Measurements from ENCODE around the gene PCNT.

PCNT gene

DNA sequence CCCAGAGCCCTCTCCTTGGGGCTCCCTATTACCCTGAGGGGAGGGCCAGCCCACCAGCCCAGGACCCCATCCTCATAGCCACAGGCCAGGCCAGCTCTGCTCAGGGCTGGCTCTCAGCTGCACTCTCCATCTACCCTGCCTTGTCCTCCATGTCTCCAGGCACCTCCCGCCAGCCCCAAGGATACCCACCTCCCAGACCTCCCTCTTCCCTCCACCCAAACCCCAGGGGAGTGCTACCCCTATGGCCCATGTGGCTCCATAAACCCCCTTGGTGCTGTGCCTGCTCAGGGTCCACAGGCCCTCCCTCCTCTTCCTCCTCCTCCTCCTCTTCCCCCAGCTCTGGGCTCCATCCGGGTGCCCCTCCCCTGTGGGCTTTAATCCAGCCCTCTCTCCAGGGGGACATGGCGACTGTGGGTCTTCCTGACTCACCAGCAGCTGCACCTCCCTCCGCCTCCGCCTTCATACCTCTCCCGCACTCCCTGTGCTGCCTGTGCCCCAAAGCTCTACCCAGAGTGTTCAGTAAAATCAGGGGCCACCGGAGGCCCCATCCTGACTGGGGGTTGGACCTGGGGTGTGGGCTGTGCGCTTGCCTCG, 28.7 kb upstream of the PCNT start (continued):
- TF ChIP-seq SP3 (tag by site-specific recombination; IDR thresholded peaks at IDR 0.05) = 0 out of 2 replicates have a peak, but pooled peaks have one; percentile 36
- TF ChIP-seq ZNF341 (tag by site-specific recombination; IDR thresholded peaks at IDR 0.05; ENCODE audit: low read depth) = peak; percentile 89
- TF ChIP-seq ZFHX2 (tag by site-specific recombination; conservative IDR thresholded peaks at IDR 0.05) = peak; percentile 78
- TF ChIP-seq, protein P1, sequence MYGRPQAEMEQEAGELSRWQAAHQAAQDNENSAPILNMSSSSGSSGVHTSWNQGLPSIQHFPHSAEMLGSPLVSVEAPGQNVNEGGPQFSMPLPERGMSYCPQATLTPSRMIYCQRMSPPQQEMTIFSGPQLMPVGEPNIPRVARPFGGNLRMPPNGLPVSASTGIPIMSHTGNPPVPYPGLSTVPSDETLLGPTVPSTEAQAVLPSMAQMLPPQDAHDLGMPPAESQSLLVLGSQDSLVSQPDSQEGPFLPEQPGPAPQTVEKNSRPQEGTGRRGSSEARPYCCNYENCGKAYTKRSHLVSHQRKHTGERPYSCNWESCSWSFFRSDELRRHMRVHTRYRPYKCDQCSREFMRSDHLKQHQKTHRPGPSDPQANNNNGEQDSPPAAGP (tag by site-specific recombination; IDR thresholded peaks at IDR 0.05) = 0 out of 2 replicates have a peak, but pooled peaks have one; percentile 71

DNA sequence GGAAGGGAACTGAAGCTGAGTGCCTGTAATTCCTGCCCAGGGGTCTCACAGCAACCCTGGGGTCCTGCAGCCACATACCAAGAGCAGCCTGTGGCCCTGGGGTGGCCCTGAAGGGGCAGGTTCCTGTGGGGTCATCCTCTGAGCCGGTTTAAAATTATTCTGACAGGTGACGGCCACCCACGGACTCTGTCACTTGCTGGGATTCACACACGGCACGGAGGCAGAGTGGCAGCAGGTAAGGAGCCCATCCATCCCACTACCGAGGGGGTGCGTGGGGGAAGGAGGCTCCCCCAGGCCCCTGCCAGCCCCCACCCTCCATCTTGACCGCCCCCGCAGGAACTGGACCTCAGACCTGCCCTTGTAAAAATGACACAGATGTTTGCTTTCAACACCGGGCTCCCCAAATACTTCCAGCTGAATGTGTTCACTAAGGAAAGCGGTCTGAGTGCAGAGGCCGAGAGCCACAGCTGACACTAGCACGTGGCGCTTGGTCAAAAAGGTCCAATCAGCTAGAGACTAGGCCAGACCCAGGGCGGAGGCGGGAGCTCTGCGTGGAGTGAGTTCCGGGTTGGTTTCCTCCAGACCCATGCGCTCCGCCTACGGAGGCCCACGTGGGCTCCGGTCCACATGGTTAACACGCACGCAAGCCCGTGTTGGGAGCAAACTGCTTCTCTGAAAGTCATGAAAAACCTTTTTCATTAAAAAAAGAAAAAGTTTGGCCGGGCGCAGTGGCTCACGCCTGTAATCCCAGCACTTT, 27.8 kb upstream of the PCNT start:
- no peaks in the 10 kb centered on the region; the same call in 1 of the 2 replicates for H3K4me1 ChIP-seq (ENCODE audit: control insufficient read depth, insufficient read depth, low read length)
- ChIA-PET CTCF (interaction anchor here (0.6 to 0.7 kb wide), 2 partner anchors 127 to 154 kb away, joined by 3 read pairs; no protein-coding TSS in a partner anchor), POLR2A (interaction anchor here (0.7 kb wide), 2 partner anchors 20 to 153 kb away, joined by 3 read pairs; no protein-coding TSS in a partner anchor)
- H3K36me3 ChIP-seq (ENCODE audit: control insufficient read depth in 2 of 2, insufficient read depth in 1 of 2, low read length in 2 of 2) = peaks cover 25 to 31% of the 10 kb centered on the region in 2 experiments
- no peak overlapping the region for H3K4me3 ChIP-seq (ENCODE audit: low read depth, low read length)
- H3K9me3 ChIP-seq (ENCODE audit: control insufficient read depth, insufficient read depth, low read depth, low read length) = no peaks in the 10 kb centered on the region
- no peak overlapping the region for H3K27ac ChIP-seq (ENCODE audit: extremely low read depth, low read depth, low read length)
- TF ChIP-seq, protein P2, sequence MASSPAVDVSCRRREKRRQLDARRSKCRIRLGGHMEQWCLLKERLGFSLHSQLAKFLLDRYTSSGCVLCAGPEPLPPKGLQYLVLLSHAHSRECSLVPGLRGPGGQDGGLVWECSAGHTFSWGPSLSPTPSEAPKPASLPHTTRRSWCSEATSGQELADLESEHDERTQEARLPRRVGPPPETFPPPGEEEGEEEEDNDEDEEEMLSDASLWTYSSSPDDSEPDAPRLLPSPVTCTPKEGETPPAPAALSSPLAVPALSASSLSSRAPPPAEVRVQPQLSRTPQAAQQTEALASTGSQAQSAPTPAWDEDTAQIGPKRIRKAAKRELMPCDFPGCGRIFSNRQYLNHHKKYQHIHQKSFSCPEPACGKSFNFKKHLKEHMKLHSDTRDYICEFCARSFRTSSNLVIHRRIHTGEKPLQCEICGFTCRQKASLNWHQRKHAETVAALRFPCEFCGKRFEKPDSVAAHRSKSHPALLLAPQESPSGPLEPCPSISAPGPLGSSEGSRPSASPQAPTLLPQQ (tag by site-specific recombination; IDR thresholded peaks at IDR 0.05) = no peak
- TF ChIP-seq ZSCAN16 (tag by site-specific recombination; IDR thresholded peaks at IDR 0.05) (no peak), ZFHX2 (tag by site-specific recombination; conservative IDR thresholded peaks at IDR 0.05) (peak; percentile 60), GLIS2 (tag by site-specific recombination; IDR thresholded peaks at IDR 0.05) (0 out of 2 replicates have a peak, but pooled peaks have one; percentile 11), YY2 (tag by site-specific recombination; IDR thresholded peaks at IDR 0.05) (no peak), ZBTB17 (tag by site-specific recombination; IDR thresholded peaks at IDR 0.05) (no peak), ZNF677 (tag by site-specific recombination; IDR thresholded peaks at IDR 0.05) (no peak), ZNF792 (tag by site-specific recombination; IDR thresholded peaks at IDR 0.05) (no peak), ZFP41 (tag by site-specific recombination; IDR thresholded peaks at IDR 0.05; ENCODE audit: borderline replicate concordance) (no peak), ZNF302 (tag by site-specific recombination; IDR thresholded peaks at IDR 0.05; ENCODE audit: low read depth) (no peak), ZNF23 (tag by site-specific recombination; IDR thresholded peaks at IDR 0.05; ENCODE audit: borderline replicate concordance) (no peak), ZNF211 (tag by site-specific recombination; IDR thresholded peaks at IDR 0.05; ENCODE audit: low read depth) (no peak), ZNF366 (tag by site-specific recombination; conservative IDR thresholded peaks at IDR 0.05) (no peak), OVOL3 (tag by site-specific recombination; IDR thresholded peaks at IDR 0.05) (no peak)
- TF ChIP-seq, protein P3, sequence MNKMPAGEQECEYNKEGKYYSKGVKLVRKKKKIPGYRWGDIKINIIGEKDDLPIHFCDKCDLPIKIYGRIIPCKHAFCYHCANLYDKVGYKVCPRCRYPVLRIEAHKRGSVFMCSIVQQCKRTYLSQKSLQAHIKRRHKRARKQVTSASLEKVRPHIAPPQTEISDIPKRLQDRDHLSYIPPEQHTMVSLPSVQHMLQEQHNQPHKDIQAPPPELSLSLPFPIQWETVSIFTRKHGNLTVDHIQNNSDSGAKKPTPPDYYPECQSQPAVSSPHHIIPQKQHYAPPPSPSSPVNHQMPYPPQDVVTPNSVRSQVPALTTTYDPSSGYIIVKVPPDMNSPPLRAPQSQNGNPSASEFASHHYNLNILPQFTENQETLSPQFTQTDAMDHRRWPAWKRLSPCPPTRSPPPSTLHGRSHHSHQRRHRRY (tag by site-specific recombination; IDR thresholded peaks at IDR 0.05) = no peak
- TF ChIP-seq, protein P4, sequence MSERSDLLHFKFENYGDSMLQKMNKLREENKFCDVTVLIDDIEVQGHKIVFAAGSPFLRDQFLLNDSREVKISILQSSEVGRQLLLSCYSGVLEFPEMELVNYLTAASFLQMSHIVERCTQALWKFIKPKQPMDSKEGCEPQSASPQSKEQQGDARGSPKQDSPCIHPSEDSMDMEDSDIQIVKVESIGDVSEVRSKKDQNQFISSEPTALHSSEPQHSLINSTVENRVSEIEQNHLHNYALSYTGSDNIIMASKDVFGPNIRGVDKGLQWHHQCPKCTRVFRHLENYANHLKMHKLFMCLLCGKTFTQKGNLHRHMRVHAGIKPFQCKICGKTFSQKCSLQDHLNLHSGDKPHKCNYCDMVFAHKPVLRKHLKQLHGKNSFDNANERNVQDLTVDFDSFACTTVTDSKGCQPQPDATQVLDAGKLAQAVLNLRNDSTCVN (tag by site-specific recombination; optimal IDR thresholded peaks at IDR 0.05) = no peak
- TF ChIP-seq, protein P5, sequence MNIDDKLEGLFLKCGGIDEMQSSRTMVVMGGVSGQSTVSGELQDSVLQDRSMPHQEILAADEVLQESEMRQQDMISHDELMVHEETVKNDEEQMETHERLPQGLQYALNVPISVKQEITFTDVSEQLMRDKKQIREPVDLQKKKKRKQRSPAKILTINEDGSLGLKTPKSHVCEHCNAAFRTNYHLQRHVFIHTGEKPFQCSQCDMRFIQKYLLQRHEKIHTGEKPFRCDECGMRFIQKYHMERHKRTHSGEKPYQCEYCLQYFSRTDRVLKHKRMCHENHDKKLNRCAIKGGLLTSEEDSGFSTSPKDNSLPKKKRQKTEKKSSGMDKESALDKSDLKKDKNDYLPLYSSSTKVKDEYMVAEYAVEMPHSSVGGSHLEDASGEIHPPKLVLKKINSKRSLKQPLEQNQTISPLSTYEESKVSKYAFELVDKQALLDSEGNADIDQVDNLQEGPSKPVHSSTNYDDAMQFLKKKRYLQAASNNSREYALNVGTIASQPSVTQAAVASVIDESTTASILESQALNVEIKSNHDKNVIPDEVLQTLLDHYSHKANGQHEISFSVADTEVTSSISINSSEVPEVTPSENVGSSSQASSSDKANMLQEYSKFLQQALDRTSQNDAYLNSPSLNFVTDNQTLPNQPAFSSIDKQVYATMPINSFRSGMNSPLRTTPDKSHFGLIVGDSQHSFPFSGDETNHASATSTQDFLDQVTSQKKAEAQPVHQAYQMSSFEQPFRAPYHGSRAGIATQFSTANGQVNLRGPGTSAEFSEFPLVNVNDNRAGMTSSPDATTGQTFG (tag by site-specific recombination; IDR thresholded peaks at IDR 0.05; ENCODE audit: borderline replicate concordance) = no peak
- TF ChIP-seq, protein P1 (tag by site-specific recombination; IDR thresholded peaks at IDR 0.05) = no peak
- TF ChIP-seq, protein P6, sequence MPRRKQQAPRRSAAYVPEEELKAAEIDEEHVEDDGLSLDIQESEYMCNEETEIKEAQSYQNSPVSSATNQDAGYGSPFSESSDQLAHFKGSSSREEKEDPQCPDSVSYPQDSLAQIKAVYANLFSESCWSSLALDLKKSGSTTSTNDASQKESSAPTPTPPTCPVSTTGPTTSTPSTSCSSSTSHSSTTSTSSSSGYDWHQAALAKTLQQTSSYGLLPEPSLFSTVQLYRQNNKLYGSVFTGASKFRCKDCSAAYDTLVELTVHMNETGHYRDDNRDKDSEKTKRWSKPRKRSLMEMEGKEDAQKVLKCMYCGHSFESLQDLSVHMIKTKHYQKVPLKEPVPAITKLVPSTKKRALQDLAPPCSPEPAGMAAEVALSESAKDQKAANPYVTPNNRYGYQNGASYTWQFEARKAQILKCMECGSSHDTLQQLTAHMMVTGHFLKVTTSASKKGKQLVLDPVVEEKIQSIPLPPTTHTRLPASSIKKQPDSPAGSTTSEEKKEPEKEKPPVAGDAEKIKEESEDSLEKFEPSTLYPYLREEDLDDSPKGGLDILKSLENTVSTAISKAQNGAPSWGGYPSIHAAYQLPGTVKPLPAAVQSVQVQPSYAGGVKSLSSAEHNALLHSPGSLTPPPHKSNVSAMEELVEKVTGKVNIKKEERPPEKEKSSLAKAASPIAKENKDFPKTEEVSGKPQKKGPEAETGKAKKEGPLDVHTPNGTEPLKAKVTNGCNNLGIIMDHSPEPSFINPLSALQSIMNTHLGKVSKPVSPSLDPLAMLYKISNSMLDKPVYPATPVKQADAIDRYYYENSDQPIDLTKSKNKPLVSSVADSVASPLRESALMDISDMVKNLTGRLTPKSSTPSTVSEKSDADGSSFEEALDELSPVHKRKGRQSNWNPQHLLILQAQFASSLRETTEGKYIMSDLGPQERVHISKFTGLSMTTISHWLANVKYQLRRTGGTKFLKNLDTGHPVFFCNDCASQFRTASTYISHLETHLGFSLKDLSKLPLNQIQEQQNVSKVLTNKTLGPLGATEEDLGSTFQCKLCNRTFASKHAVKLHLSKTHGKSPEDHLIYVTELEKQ (tag by site-specific recombination; IDR thresholded peaks at IDR 0.05; ENCODE audit: borderline replicate concordance) = no peak

Measured in HEK293 (cell line).